ENCODE results near the gene KCNJ16. TPM values are rescaled to one million over a fixed set of nuclear protein-coding genes. Genes with fewer than 3 reads are reported as not detected.

KCNJ16 gene
- total RNA-seq, 2 experiments from 2014 or later: not detected

DNA sequence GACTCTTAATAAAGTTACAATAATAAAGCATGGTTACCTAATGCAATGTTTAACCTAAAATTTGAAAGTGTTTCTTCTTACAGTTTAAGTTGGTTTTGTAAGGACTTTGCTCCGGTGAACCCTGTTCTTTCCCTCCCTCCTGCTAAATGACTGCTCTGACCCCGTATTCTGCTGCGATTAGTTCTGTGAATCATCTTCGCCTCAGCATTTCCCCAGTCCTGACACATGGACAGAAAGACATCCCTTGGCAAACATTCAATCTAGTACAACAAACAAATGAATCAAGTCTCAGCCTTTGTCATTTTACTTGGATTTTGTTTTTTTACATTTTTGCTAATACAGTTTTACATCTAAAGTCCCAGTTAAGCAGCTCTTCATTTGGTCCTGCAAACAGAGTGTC lies 109.7 kb downstream of the KCNJ16 start:
- Mint-ChIP-seq H3K9me3 (no peaks in the 10 kb centered on the region), H3K4me3 (no peak overlapping the region), H3K27ac (no peak overlapping the region), H3K27me3 (peaks cover 7% of the 10 kb centered on the region), H3K4me1 (ENCODE audit: low read depth) (no peaks in the 10 kb centered on the region), H3K36me3 (ENCODE audit: low read depth) (no peaks in the 10 kb centered on the region)
- ChIA-PET CTCF (no interaction called here), POLR2A (no interaction called here)
- TF ChIP-seq, protein P1, sequence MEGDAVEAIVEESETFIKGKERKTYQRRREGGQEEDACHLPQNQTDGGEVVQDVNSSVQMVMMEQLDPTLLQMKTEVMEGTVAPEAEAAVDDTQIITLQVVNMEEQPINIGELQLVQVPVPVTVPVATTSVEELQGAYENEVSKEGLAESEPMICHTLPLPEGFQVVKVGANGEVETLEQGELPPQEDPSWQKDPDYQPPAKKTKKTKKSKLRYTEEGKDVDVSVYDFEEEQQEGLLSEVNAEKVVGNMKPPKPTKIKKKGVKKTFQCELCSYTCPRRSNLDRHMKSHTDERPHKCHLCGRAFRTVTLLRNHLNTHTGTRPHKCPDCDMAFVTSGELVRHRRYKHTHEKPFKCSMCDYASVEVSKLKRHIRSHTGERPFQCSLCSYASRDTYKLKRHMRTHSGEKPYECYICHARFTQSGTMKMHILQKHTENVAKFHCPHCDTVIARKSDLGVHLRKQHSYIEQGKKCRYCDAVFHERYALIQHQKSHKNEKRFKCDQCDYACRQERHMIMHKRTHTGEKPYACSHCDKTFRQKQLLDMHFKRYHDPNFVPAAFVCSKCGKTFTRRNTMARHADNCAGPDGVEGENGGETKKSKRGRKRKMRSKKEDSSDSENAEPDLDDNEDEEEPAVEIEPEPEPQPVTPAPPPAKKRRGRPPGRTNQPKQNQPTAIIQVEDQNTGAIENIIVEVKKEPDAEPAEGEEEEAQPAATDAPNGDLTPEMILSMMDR (IDR thresholded peaks at IDR 0.05): no peak
- no peak for DNase-seq
- intact Hi-C loops (cut with micrococcal nuclease): no loop called here
- ATAC-seq: no peak

Other genes starting within 250 kb of the KCNJ16 start
- gene KCNJ2, start 94.3 kb downstream of the KCNJ16 start, total RNA-seq: not detected